22Rv1 (cell line): ENCODE data around the gene ETS1.

ENCODE experiments used
- H3K27ac ChIP-seq: fragments of 450-650 bp; 2 replicates; pipeline ENCODE4 v1.5.1; 2017
- ZFX ChIP-seq: fragments of 450-650 bp; IDR thresholded peaks from 2 replicates; pipeline ENCODE4 v1.6.1; 2017; ENCODE audit warnings: antibody characterized with exemption, borderline replicate concordance
- TF ChIP-seq, protein P1 (sequence below): fragments of 450-650 bp; IDR thresholded peaks from 2 replicates; pipeline ENCODE4 v1.5.1; 2017; ENCODE audit warnings: mild to moderate bottlenecking

ETS1 gene

DNA sequence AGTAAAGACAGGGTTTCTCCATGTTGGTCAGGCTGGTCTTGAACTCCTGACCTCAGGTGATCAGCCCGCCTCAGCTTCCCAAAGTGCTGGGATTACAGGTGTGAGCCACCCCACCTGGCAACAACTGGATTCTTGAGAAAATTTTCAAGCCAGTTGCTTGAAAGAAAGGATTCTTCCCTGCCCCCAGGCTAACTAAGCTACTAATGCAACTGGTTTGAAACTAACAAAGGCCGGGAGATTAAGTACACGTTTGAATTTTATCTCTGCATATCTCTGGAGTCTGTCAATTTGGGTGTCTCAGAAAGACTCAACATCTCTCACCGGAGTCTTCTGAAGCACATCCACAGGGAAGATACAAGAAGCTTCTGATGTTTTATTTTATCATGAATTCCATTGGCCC is 10.7 kb upstream of the ETS1 start:
- TF ChIP-seq, protein P1, sequence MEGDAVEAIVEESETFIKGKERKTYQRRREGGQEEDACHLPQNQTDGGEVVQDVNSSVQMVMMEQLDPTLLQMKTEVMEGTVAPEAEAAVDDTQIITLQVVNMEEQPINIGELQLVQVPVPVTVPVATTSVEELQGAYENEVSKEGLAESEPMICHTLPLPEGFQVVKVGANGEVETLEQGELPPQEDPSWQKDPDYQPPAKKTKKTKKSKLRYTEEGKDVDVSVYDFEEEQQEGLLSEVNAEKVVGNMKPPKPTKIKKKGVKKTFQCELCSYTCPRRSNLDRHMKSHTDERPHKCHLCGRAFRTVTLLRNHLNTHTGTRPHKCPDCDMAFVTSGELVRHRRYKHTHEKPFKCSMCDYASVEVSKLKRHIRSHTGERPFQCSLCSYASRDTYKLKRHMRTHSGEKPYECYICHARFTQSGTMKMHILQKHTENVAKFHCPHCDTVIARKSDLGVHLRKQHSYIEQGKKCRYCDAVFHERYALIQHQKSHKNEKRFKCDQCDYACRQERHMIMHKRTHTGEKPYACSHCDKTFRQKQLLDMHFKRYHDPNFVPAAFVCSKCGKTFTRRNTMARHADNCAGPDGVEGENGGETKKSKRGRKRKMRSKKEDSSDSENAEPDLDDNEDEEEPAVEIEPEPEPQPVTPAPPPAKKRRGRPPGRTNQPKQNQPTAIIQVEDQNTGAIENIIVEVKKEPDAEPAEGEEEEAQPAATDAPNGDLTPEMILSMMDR = no peak
- TF ChIP-seq ZFX = no peak
- no peak overlapping the region for H3K27ac ChIP-seq

DNA sequence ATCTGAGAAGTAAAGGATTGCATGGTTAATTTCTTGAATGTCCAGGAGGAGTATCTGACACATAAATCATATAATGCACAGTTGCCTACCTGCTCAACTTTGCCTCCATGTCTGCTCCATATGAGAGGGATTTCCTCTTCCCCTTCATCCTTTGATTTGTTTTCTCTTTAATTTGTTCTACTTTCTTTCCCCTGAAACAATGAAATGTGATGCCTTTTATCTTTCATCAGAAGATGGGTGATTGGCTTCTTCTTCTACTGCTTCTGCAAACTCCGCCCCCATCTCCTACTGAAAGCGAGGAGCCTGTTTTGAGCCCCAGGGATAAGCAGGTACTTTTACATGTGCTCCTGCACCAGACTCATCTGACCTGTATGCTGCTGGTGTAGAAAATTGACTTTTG is 9.9 kb upstream of the ETS1 start:
- no peak for TF ChIP-seq ZFX
- TF ChIP-seq, protein P1 = no peak
- no peak overlapping the region for H3K27ac ChIP-seq

DNA sequence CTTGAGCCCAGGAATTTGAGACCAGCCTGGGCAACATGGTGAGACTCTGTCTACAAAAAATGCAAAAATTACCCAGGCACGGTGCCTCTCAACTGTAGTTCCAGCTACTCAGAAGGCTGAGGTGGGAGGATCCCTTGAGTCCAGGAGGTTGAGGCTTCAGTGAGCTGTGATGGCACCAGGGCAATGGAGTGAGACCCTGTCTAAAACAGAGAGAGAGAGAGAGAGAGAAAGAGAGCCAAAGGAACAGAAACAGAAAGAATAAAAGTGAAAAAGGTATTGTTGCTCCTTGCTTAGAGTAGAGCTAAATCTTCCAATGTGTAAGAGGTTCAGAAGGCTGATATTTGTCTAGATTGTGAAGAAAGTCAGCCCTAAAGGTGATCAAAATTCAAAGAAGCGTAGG is 8.9 kb upstream of the ETS1 start:
- TF ChIP-seq, protein P1 = no peak
- no peak for TF ChIP-seq ZFX
- H3K27ac ChIP-seq = no peak overlapping the region

DNA sequence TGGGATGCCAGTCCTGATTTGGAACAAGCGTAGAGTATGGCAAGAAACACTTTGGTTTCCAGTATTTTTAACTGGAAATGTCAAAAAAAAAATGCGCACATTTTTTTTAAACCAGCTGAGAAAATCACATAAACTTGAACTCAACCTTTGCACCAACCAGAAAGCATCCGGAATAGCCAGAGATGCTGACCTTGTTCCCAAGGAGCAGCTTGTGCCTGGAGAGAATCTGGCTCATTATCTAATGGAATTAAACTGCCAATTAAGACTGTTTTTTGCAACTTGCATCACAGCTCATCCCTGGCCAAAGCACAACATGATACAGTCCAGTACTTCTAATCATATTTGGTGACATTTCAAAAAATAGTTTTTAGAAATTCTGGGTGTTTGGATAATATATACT is 8.4 kb upstream of the ETS1 start:
- no peak overlapping the region for H3K27ac ChIP-seq
- TF ChIP-seq, protein P1 = no peak
- no peak for TF ChIP-seq ZFX

DNA sequence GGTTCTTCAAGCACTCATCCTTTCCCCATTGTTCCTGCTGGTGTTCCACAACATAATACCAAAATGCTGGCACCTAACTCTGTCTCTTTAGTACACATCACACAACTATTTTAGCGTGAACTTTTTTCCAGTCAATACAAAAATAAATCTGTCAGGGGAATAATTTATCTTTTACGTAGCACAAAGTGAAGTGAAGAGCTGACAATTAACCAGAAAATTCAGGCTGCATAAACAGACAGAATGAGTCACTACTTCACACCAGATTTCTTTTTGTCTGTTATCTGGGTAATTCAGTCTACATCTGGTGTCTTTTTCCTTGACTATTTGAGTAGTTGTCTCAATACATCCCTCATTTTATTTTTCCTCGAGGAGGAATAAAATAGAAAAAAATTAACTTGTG is 7.9 kb upstream of the ETS1 start:
- H3K27ac ChIP-seq = no peak overlapping the region
- TF ChIP-seq, protein P1 = no peak
- no peak for TF ChIP-seq ZFX

DNA sequence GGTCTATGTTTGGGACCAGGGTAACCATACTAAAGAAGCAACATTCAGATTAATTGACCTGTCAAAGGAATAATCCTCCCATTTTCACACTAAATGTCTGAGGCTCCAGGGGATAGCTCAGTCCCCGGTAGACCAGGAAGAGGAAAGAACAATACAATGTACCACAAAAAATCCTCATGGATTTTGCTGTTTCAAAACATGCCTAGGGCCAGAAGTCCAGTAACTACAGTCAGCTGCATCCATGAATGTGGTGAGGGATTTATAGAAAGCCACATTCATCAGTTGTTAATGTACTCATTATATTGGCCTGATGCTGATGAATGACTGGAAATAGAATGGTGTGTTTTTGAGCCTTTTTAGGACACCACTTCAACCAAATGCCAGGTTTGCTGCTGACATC is 6.9 kb upstream of the ETS1 start:
- H3K27ac ChIP-seq = no peak overlapping the region
- TF ChIP-seq ZFX = no peak
- TF ChIP-seq, protein P1 = no peak

DNA sequence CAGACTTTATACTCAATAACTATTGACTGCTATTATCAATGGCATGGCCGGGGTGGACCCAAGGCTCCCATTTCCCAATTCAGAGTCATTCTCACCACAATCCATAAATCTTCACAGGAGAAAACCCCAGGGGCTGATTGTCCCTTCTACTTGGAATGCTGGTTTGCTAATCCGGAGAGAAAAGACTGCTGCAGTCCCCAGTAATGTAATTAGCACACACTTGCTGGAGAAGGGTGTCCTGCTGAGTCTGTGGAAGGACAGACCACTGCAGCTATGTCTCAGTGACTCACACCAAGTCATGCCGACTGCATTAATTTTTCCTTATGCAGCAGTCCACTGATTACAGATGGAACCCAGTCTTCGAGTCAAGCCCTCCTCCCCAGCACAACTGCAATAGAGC is 5.9 kb upstream of the ETS1 start:
- no peak overlapping the region for H3K27ac ChIP-seq
- no peak for TF ChIP-seq ZFX
- TF ChIP-seq, protein P1 = no peak

DNA sequence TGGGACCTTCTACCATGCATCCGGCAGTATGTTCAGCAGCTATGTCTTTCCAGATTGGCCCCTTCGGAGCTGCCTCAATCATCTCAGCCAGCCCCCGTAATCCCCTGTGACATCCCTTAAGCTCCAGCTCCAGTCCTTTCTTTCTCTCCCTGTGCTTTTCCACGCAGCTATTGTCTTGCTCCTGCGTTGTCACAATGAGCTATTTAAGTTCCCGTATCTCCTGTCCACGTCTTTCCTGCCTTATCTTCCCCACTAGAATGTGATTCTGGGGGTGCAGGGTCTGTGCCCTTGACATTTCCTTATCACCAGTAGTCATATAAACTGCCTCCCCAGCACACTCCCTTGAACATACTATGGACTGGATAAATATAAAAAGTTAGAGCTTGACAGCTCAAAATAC is 5.1 kb upstream of the ETS1 start:
- no peak for TF ChIP-seq ZFX
- TF ChIP-seq, protein P1 = no peak

More for the DNA sequence above, 5.1 kb upstream of the ETS1 start:
- no peak overlapping the region for H3K27ac ChIP-seq
